GM19455 (cell line): ENCODE data around the gene PDZK1IP1.
"Not testable (repeated sequence)": the region's sequence is repeated elsewhere in the genome, so short reads cannot be mapped to it uniquely, and the experiment has no call there.

ENCODE experiments used
- ATAC-seq: cut with Tn5 transposase; IDR thresholded peaks from one replicate; pipeline ENCODE4 v1.9.1; 2021; ENCODE audit not compliant: unreplicated experiment

Gene PDZK1IP1

DNA sequence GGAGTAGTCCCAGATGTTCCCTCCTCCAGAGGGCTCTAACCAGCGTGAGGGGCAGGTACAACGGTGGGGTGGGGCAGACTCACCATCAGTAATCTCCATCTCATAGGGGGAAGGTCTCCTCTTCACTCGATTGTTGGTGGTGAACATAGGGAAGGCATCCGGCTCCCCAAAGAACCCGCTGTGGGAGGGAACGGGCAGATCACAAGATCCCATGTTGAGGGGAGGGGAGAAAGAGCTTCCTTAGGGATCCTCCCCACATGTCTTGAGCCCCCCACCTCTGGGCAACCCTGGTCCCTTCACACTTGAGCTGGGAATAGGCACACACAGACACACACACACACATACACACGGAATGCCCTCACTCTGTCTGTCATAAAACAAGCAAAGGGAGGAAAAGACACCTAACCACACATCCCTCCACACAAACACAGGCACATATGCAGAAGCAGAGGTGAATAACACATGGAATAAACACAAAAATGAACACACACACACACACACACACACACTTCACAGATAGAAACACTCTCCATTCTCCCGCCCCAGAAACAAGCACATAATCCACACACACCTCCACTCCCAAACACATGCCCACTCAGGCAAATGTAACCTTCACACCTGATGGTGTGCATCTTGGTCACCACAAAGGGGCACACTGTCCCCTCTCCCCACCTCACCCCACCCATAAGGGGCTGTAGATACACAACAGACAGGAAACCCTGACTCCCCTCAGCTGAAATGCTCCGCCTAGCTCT, 34.3 kb upstream of the PDZK1IP1 start:
- ATAC-seq = no peak

- no peak for ATAC-seq
Observed at GRCh38 chr1:47223174-47223920, 33.5 kb upstream of the PDZK1IP1 start.

GRCh38 chr1:47222476-47222875, 32.6 kb upstream of the PDZK1IP1 start:
- ATAC-seq = no peak

- no peak for ATAC-seq
Observed at GRCh38 chr1:47219590-47220220, 29.9 kb upstream of the PDZK1IP1 start.

- no peak for ATAC-seq
Observed at GRCh38 chr1:47219001-47219400, 29.2 kb upstream of the PDZK1IP1 start.

DNA sequence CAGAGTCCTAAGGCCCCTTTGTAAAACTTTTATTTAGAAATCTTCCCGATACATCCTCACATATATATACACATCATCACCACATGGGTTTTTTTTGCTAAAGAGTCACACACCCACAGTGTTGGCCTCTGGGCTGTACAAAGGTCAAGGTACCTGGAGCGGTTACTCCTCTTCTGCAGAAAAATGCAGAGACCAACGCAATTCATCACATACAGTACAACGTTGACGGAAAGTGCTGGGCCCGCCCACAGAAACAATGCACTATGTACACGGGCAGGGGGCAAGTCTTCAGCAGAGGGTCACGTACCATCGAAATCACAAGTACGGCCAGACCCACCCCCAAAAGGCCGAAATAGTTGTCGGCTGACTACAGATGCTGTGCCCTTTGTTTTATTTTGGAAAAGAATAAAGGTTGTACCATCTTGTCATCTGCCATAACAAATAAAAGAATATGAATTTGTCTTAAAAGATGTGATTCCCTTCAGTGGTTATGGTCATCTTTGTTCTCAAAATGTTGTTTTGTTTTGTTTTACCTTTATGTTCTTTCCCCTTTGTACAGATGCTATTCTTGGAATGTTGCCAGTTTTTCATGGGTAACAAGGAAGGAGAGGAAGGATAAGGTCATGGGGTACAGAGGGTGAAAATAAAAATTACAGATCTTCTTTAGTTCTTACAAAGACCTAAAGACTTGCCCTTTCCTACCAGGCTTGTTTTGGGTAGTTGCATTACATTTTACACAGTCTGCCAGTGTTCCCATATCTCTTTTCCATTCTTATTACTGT, 26.6 kb upstream of the PDZK1IP1 start:
- ATAC-seq = no peak

DNA sequence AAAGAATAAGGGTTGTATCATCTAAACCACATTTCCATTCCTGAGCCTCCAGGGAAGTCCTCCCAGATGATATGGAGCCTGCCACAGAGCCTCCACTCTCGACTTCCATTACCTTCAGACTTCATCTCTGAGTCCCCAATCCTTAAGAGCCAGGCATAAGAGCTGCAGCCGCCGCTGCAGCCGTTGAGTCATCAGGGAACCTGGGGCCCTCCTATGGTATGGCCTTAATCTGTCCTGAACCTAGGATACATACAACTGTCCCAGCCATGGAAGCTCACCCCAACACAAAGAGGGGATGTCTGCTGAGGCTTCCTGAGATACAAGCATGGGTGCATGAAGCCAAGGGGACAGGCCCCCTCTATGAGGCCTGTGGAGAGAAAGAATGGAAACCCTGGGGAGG, 25.9 kb upstream of the PDZK1IP1 start:
- ATAC-seq = no peak

GRCh38 chr1:47214549-47214948, 24.7 kb upstream of the PDZK1IP1 start:
- ATAC-seq = no peak

DNA sequence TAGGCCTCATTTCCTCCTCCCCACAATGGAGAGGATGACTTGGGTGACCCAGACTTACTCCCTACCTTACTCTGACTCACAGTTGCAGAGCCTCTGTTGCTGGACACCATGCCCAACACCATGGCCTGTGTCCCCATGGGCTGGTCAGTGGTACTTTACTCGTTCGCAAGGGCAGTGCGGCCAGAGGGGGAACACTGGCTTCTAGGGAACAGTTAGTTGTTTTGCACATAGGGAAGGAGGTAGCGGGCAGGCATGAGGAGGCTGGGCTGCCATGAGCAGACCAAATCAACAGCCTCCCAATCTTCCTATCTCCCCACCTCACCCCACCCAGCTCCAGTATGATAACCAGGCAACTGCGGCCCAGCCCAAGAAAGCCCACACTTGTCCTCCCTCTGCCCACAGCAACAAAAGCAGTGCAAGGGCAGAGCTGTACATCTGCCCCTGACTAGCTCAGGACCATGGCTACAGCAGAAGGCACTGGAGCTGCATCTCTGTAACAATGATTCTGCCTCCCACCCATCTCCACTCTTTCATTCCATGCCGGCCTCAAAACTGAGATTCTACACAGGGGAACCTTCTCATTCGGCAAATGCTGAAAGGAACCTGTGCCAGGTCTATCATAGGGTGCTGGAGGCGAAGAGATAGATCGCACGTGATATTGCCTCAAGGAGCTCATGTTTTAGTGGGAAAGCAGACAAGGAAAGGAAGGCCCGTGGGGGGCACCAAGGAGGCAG, 23.6 kb upstream of the PDZK1IP1 start:
- ATAC-seq = no peak

- ATAC-seq = no peak
Observed at GRCh38 chr1:47212636-47213229, 22.9 kb upstream of the PDZK1IP1 start.

- no peak for ATAC-seq
Observed at GRCh38 chr1:47211796-47212269, 22.0 kb upstream of the PDZK1IP1 start.

GRCh38 chr1:47210666-47211065, 20.8 kb upstream of the PDZK1IP1 start:
- ATAC-seq = no peak

- peak; percentile 57 for ATAC-seq
Observed at GRCh38 chr1:47209725-47210325, 20.0 kb upstream of the PDZK1IP1 start.

- no peak for ATAC-seq
Observed at GRCh38 chr1:47209091-47209490, 19.3 kb upstream of the PDZK1IP1 start.

DNA sequence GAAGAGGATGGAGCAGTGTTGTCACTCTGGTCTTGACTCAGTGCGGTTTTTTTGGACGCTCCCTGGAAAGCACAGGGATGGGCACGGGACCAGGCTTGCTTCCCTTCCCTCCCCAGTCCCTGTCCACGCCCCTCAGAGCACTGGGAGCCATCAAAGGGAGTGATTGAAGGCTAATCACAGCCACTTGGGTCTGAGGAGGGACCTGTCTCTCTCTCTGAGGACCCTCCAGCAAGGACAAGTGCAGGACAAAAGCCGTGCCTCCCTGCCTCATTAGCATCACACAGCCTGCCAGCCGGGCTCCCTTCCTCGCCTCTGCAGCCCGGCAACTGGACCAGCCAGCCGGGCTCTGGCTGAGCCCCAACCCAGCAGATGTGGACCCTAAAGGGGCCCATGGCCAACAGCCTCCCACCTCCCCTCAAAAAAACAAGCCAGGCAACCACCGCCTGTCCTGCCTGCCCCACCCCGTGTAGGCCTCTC, 18.6 kb upstream of the PDZK1IP1 start:
- no peak for ATAC-seq

- no peak for ATAC-seq
Observed at GRCh38 chr1:47207803-47208373, 18.1 kb upstream of the PDZK1IP1 start.

DNA sequence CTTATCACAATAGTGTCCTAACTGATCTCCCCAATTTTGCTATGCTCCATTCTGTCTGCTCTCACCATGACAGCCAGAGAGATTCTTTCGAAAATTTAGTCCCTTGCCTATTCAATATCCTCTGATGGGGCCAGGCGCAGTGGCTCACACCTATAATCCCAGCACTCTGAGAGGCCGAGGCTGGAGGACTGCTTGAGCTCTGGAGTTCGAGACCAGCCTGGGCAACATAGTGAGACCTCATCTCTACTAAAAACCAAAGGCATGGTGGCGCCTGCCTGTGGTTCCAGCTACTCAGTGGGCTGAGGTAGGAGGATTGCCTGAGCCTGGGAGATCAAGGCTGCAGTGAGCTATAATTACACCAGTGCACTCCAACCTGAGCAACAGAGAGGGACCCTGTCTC, 16.1 kb upstream of the PDZK1IP1 start:
- no peak for ATAC-seq

DNA sequence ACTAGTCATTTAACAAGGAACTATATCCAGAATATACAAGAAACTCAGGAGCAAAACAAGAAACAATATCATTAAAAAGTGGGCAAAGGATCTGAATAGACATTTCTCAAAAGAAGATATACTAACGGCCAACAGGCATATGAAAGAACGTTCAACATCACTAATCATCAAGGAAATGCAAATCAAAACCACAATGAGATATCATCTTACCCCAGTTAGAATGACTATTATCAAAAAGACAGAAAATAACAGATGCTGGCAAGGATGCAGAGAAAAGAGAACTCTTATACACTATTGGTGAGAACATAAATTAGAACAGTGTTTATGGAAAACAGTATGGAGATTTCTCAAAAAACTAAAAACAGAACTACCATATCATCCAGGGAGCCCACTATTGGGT, 13.7 kb upstream of the PDZK1IP1 start:
- not testable (repeated sequence) for ATAC-seq

DNA sequence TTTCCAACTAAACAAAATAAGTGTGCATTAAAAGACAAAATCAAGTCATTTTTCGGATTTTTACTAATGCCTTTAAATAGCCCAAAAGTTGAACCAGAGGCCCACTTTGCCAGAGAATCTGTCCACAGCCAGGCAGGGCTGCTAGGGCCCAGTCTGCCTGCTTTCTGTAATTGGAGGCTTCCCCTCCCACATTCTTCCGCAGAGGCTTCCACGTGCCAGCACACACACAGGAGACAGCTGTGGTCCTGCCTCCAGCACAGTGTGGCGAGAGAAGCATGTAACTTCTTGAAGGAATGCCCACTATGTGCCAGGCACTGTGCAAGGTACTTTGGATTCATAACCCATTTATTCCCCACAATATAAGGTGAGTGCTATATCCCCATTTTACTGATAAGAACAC, 11.3 kb upstream of the PDZK1IP1 start:
- no peak for ATAC-seq
